ENCODE measurements around the gene ALPP.
A peak's percentile ranks its signal among the peaks of the same experiment; 100 is the strongest.
"Not testable (repeated sequence)": the region's sequence is repeated elsewhere in the genome, so short reads cannot be mapped to it uniquely, and the experiment has no call there.

The ALPP gene

GRCh38 chr2:232378735-232379151, at the start of gene ALPP:
Gene ALPP, plus strand, starts transcription at chr2:232378751. Its CDS starts 52 bp downstream, at chr2:232378803.
- DNase-seq (ENCODE audit: low spot score), result peak; percentile 26

- DNase-seq (ENCODE audit: low spot score), result no peak
Observed at GRCh38 chr2:232329716-232330067, 48.9 kb upstream of the ALPP start.

- no peak for DNase-seq (ENCODE audit: low spot score)
Observed at GRCh38 chr2:232330068-232330999, 48.2 kb upstream of the ALPP start.

- not testable (repeated sequence) for DNase-seq (ENCODE audit: low spot score)
Observed at GRCh38 chr2:232331061-232331460, 47.5 kb upstream of the ALPP start.

- DNase-seq (ENCODE audit: low spot score), result not testable (repeated sequence)
Observed at GRCh38 chr2:232331641-232332040, 46.9 kb upstream of the ALPP start.

GRCh38 chr2:232332244-232332939, 46.2 kb upstream of the ALPP start:
- DNase-seq (ENCODE audit: low spot score), result not testable (repeated sequence)

GRCh38 chr2:232332940-232333259, 45.7 kb upstream of the ALPP start:
- no peak for DNase-seq (ENCODE audit: low spot score)

- DNase-seq (ENCODE audit: low spot score), result no peak
Observed at GRCh38 chr2:232333361-232334135, 45.0 kb upstream of the ALPP start.

GRCh38 chr2:232334136-232334884, 44.2 kb upstream of the ALPP start:
- DNase-seq (ENCODE audit: low spot score), result not testable (repeated sequence)

- not testable (repeated sequence) for DNase-seq (ENCODE audit: low spot score)
Observed at GRCh38 chr2:232334885-232335205, 43.7 kb upstream of the ALPP start.

- not testable (repeated sequence) for DNase-seq (ENCODE audit: low spot score)
Observed at GRCh38 chr2:232335206-232335858, 43.2 kb upstream of the ALPP start.

GRCh38 chr2:232335859-232336215, 42.7 kb upstream of the ALPP start:
- no peak for DNase-seq (ENCODE audit: low spot score)

GRCh38 chr2:232336241-232336736, 42.3 kb upstream of the ALPP start:
- DNase-seq (ENCODE audit: low spot score), result no peak

- DNase-seq (ENCODE audit: low spot score), result no peak
Observed at GRCh38 chr2:232336981-232337720, 41.4 kb upstream of the ALPP start.

- DNase-seq (ENCODE audit: low spot score), result not testable (repeated sequence)
Observed at GRCh38 chr2:232338094-232338758, 40.3 kb upstream of the ALPP start.

GRCh38 chr2:232338759-232339106, 39.8 kb upstream of the ALPP start:
- no peak for DNase-seq (ENCODE audit: low spot score)

GRCh38 chr2:232339121-232340081, 39.1 kb upstream of the ALPP start:
- no peak for DNase-seq (ENCODE audit: low spot score)

- no peak for DNase-seq (ENCODE audit: low spot score)
Observed at GRCh38 chr2:232340171-232340935, 38.2 kb upstream of the ALPP start.

Data from SW480 (cell line).